Measurements from ENCODE around the gene SUMO1. TPM values are rescaled to one million over a fixed set of nuclear protein-coding genes. Genes with fewer than 3 reads are reported as not detected.

Gene SUMO1
- total RNA-seq, 1 donor from 2014 or later = 157 TPM

GRCh38 chr2:202196727-202197126 is 41.7 kb downstream of the SUMO1 start:
- FAIRE-seq = no peak
- no peak for TF ChIP-seq CTCF (IDR thresholded peaks at IDR 0.05; ENCODE audit: insufficient read depth, low read depth, low read length)
- no peak for TF ChIP-seq EZH2 (IDR thresholded peaks at IDR 0.05; ENCODE audit: insufficient read depth, low read length)
- H3K4me3 Mint-ChIP-seq (ENCODE audit: unreplicated experiment) = no peak overlapping the region

GRCh38 chr2:202194418-202194817 is 44.0 kb downstream of the SUMO1 start:
- no peaks in the 10 kb centered on the region for H3K4me1 ChIP-seq (ENCODE audit: insufficient read depth, low read length)
- no peaks in the 10 kb centered on the region for H3K36me3 ChIP-seq (ENCODE audit: insufficient read depth, low read length)
- Mint-ChIP-seq H3K9me3 (ENCODE audit: unreplicated experiment) (peaks cover 2% of the 10 kb centered on the region), H3K36me3 (ENCODE audit: low read depth, unreplicated experiment) (peaks cover 2% of the 10 kb centered on the region), H3K27me3 (ENCODE audit: low read depth, unreplicated experiment) (peaks cover 7% of the 10 kb centered on the region), H3K4me3 (ENCODE audit: unreplicated experiment) (no peak overlapping the region), H3K4me1 (ENCODE audit: low read depth, unreplicated experiment) (peaks cover 2% of the 10 kb centered on the region), H3K27ac (ENCODE audit: unreplicated experiment) (no peak overlapping the region)
- H3K79me2 ChIP-seq (ENCODE audit: insufficient read depth, low read length) = no peaks in the 10 kb centered on the region
- no peak overlapping the region for H3K9ac ChIP-seq (ENCODE audit: low read length)
- H3K9me3 ChIP-seq (ENCODE audit: insufficient read depth, low read depth, low read length) = no peaks in the 10 kb centered on the region
- H3K27me3 ChIP-seq (ENCODE audit: insufficient read depth, low read length) = no peaks in the 10 kb centered on the region
- FAIRE-seq = no peak
- no peaks in the 10 kb centered on the region for H4K20me1 ChIP-seq (ENCODE audit: insufficient read depth, low read length)
- no peak overlapping the region for H3K27ac ChIP-seq (ENCODE audit: low read depth, low read length)
- H3K4me3 ChIP-seq (ENCODE audit: insufficient read depth, low read depth, low read length) = no peak overlapping the region
- H3K4me2 ChIP-seq (ENCODE audit: low read length) = no peak overlapping the region
- TF ChIP-seq EZH2 (IDR thresholded peaks at IDR 0.05; ENCODE audit: insufficient read depth, low read length) = no peak
- no peak for TF ChIP-seq CTCF (IDR thresholded peaks at IDR 0.05; ENCODE audit: insufficient read depth, low read depth, low read length)
- H2AFZ ChIP-seq (ENCODE audit: low read depth, low read length) = no peak overlapping the region
- no peak for DNase-seq (ENCODE audit: low read depth)

More at GRCh38 chr2:202196727-202197126, 41.7 kb downstream of the SUMO1 start:
- Mint-ChIP-seq H3K4me1 (ENCODE audit: low read depth, unreplicated experiment) (no peaks in the 10 kb centered on the region), H3K9me3 (ENCODE audit: unreplicated experiment) (peaks cover 2% of the 10 kb centered on the region), H3K27ac (ENCODE audit: unreplicated experiment) (no peak overlapping the region), H3K36me3 (ENCODE audit: low read depth, unreplicated experiment) (peaks cover 2% of the 10 kb centered on the region), H3K27me3 (ENCODE audit: low read depth, unreplicated experiment) (peaks cover 5% of the 10 kb centered on the region)
- Histone ChIP-seq H3K4me3 (ENCODE audit: insufficient read depth, low read depth, low read length) (no peak overlapping the region), H3K27ac (ENCODE audit: low read depth, low read length) (no peak overlapping the region), H3K9me3 (ENCODE audit: insufficient read depth, low read depth, low read length) (no peaks in the 10 kb centered on the region), H2AFZ (ENCODE audit: low read depth, low read length) (no peak overlapping the region), H3K4me1 (ENCODE audit: insufficient read depth, low read length) (no peaks in the 10 kb centered on the region), H3K9ac (ENCODE audit: low read length) (no peak overlapping the region), H3K4me2 (ENCODE audit: low read length) (no peak overlapping the region), H3K27me3 (ENCODE audit: insufficient read depth, low read length) (no peaks in the 10 kb centered on the region), H3K36me3 (ENCODE audit: insufficient read depth, low read length) (no peaks in the 10 kb centered on the region), H3K79me2 (ENCODE audit: insufficient read depth, low read length) (no peaks in the 10 kb centered on the region), H4K20me1 (ENCODE audit: insufficient read depth, low read length) (no peaks in the 10 kb centered on the region)
- DNase-seq (ENCODE audit: low read depth) = no peak

- Histone ChIP-seq H3K9me3 (ENCODE audit: insufficient read depth, low read depth, low read length) (no peaks in the 10 kb centered on the region), H3K4me2 (ENCODE audit: low read length) (no peak overlapping the region), H3K36me3 (ENCODE audit: insufficient read depth, low read length) (no peaks in the 10 kb centered on the region), H3K27me3 (ENCODE audit: insufficient read depth, low read length) (no peaks in the 10 kb centered on the region), H3K27ac (ENCODE audit: low read depth, low read length) (no peak overlapping the region), H3K4me1 (ENCODE audit: insufficient read depth, low read length) (no peaks in the 10 kb centered on the region), H2AFZ (ENCODE audit: low read depth, low read length) (no peak overlapping the region), H4K20me1 (ENCODE audit: insufficient read depth, low read length) (no peaks in the 10 kb centered on the region), H3K9ac (ENCODE audit: low read length) (no peak overlapping the region), H3K79me2 (ENCODE audit: insufficient read depth, low read length) (no peaks in the 10 kb centered on the region), H3K4me3 (ENCODE audit: insufficient read depth, low read depth, low read length) (no peak overlapping the region)
- peaks cover 8% of the 10 kb centered on the region for H3K27me3 Mint-ChIP-seq (ENCODE audit: low read depth, unreplicated experiment)
- H3K4me1 Mint-ChIP-seq (ENCODE audit: low read depth, unreplicated experiment) = peaks cover 2% of the 10 kb centered on the region
- peaks cover under 1% of the 10 kb centered on the region for H3K36me3 Mint-ChIP-seq (ENCODE audit: low read depth, unreplicated experiment)
- no peak overlapping the region for H3K4me3 Mint-ChIP-seq (ENCODE audit: unreplicated experiment)
- H3K9me3 Mint-ChIP-seq (ENCODE audit: unreplicated experiment) = peaks cover 2% of the 10 kb centered on the region
- DNase-seq (ENCODE audit: low read depth) (no peak), FAIRE-seq (no peak)
- TF ChIP-seq CTCF (IDR thresholded peaks at IDR 0.05; ENCODE audit: insufficient read depth, low read depth, low read length) (no peak), EZH2 (IDR thresholded peaks at IDR 0.05; ENCODE audit: insufficient read depth, low read length) (no peak)
- no peak overlapping the region for H3K27ac Mint-ChIP-seq (ENCODE audit: unreplicated experiment)
Observed at GRCh38 chr2:202193881-202194353, 44.5 kb downstream of the SUMO1 start.

All from astrocyte (in vitro differentiated cells and primary cell).